Panc1 (cell line): Measurements from ENCODE around the gene BTN2A1. TPM values are rescaled to one million over a fixed set of nuclear protein-coding genes. Genes with fewer than 3 reads are reported as not detected.

Source experiments
- ATAC-seq: fragments of 200-7000 bp; cut with Tn5 transposase; 2 replicates; pipeline ENCODE4 v1.9.1; 2020; ENCODE audit warnings: mild to moderate bottlenecking, moderate library complexity
- BruUV-seq: library from RNA; stranded (reverse); fragments of 400-500 nt; replicated peaks from 2 replicates; lab custom pipeline; 2021; lab: Mats Ljungman, UMichigan
- CTCF ChIA-PET: fragments of 300-600 bp; sonication (Branson Sonifier 250); formaldehyde crosslinking; loops from one replicate; lab custom pipeline; 2022; ENCODE audit warnings: antibody characterized with exemption; lab: Charles Lee
- POLR2A ChIA-PET: fragments of 300-600 bp; sonication (Branson Sonifier 250); formaldehyde crosslinking; loops from one replicate; lab custom pipeline; 2022; ENCODE audit warnings: antibody characterized with exemption; lab: Charles Lee
- DNase-seq: peaks from one replicate; pipeline ENCODE4 v3.0.0-alpha.2; 2010; ENCODE audit warnings: low read depth, low spot score
- H3K27ac ChIP-seq: 2 replicates; pipeline ENCODE4 v1.5.1; 2011; ENCODE audit warnings: mild to moderate bottlenecking, low read length, inconsistent platforms
- H3K27me3 ChIP-seq: fragments of 200-500 bp; sonication (Bioruptor generic); 2 replicates; pipeline ENCODE4 v1.6.0; 2014; ENCODE audit warnings: low read length, inconsistent platforms; ENCODE audit not compliant: control insufficient read depth, insufficient read depth
- H3K36me3 ChIP-seq: fragments of 200-500 bp; sonication (Bioruptor generic); 2 replicates; pipeline ENCODE4 v1.5.1; 2014; ENCODE audit warnings: inconsistent platforms, mild to moderate bottlenecking, low read length, moderate library complexity; ENCODE audit not compliant: control insufficient read depth, insufficient read depth
- H3K4me1 ChIP-seq: 2 replicates; pipeline ENCODE4 v1.5.1; 2011; ENCODE audit warnings: inconsistent platforms, mild to moderate bottlenecking, low read length, moderate library complexity; ENCODE audit not compliant: control insufficient read depth, insufficient read depth
- H3K4me3 ChIP-seq, 2 experiments: 2 replicates each; pipeline ENCODE4 v1.5.1; 2011 to 2012; ENCODE audit warnings: low read depth in 2 of 2, low read length in 2 of 2, mild to moderate bottlenecking in 2 of 2, inconsistent platforms in 1 of 2, moderate library complexity in 1 of 2
- H3K9me3 ChIP-seq: fragments of 200-500 bp; sonication (Bioruptor generic); 2 replicates; pipeline ENCODE4 v1.5.1; 2014; ENCODE audit warnings: low read depth, mild to moderate bottlenecking, inconsistent platforms, low read length, moderate library complexity; ENCODE audit not compliant: control insufficient read depth, insufficient read depth
- CTCF ChIP-seq: fragments of 450-650 bp; IDR thresholded peaks from 2 replicates; pipeline ENCODE4 v1.5.1; 2017; ENCODE audit warnings: mild to moderate bottlenecking
- POLR2AphosphoS5 ChIP-seq: IDR thresholded peaks from 2 replicates; pipeline ENCODE4 v1.6.1; 2012; ENCODE audit warnings: mild to moderate bottlenecking, low read depth, low read length, moderate library complexity
- REST ChIP-seq, 2 experiments: IDR thresholded peaks; 2 replicates each; pipeline ENCODE4 v1.6.1; 2011 to 2012; ENCODE audit warnings: low read depth in 2 of 2, control low read depth in 1 of 2, low read length in 1 of 2, mild to moderate bottlenecking in 1 of 2, moderate library complexity in 1 of 2; ENCODE audit not compliant: insufficient read depth in 1 of 2
- SIN3A ChIP-seq: IDR thresholded peaks from 2 replicates; pipeline ENCODE4 v1.6.1; 2012; ENCODE audit warnings: low read depth, mild to moderate bottlenecking, low read length, moderate library complexity, borderline replicate concordance; ENCODE audit not compliant: insufficient read depth
- TCF7L2 ChIP-seq: IDR thresholded peaks from 2 replicates; pipeline ENCODE4 v1.6.1; 2011; ENCODE audit warnings: mild to moderate bottlenecking, low read depth, low read length, inconsistent platforms
- in situ Hi-C: cut with HindIII; loops from 2 replicates; pipeline ENCODE4 v1.10.0; 2016; ENCODE audit warnings: low sequenced_read_pairs, low pct_unique_long_range_greater_than_20kb
- intact Hi-C: fragments of 100-400 bp; cut with micrococcal nuclease; formaldehyde crosslinking; loops from one replicate; pipeline ENCODE4 v1.10.0; 2022; ENCODE audit not compliant: unreplicated experiment
- total RNA-seq: library from RNA; stranded (reverse); gene quantifications from one replicate; pipeline ENCODE4 v1.2.1, GENCODE V29; 2021; ENCODE audit not compliant: unreplicated experiment

The BTN2A1 gene
- total RNA-seq, 1 experiment from 2014 or later = 23.0 TPM

GRCh38 chr6:26454631-26455030, 3.1 kb upstream of the BTN2A1 start:
- CTCF ChIA-PET = no interaction called here
- DNase-seq (no peak), ATAC-seq (no peak)
- no peaks in the 10 kb centered on the region; the same call in 1 of the 2 replicates for H3K36me3 ChIP-seq
- peaks cover 5% of the 10 kb centered on the region for H3K4me1 ChIP-seq
- H3K27ac ChIP-seq = no peak overlapping the region
- H3K4me3 ChIP-seq = no peak overlapping the region
- H3K27me3 ChIP-seq = no peaks in the 10 kb centered on the region
- in situ Hi-C loops (no loop called here), intact Hi-C loops (no loop called here)
- TF ChIP-seq POLR2AphosphoS5 = no peak
- no peak for TF ChIP-seq REST (IDR thresholded peaks at IDR 0.05; ENCODE audit: insufficient read depth in 1 of 2, low read depth in 2 of 2, low read length in 1 of 2)
- TF ChIP-seq SIN3A = no peak
- TF ChIP-seq CTCF = no peak
- no peak for TF ChIP-seq TCF7L2
- no TSS peak for BruUV-seq
- no peaks in the 10 kb centered on the region for H3K9me3 ChIP-seq
- POLR2A ChIA-PET = no interaction called here

GRCh38 chr6:26455357-26455970, 2.3 kb upstream of the BTN2A1 start:
- H3K9me3 ChIP-seq = no peaks in the 10 kb centered on the region
- DNase-seq = no peak
- peaks cover 5% of the 10 kb centered on the region for H3K4me1 ChIP-seq
- no peaks in the 10 kb centered on the region; the same call in none of the 2 replicates for H3K36me3 ChIP-seq
- no TSS peak for BruUV-seq
- H3K27ac ChIP-seq = no peak overlapping the region
- no peak for ATAC-seq
- intact Hi-C loops = no loop called here
- CTCF ChIA-PET = no interaction called here
- in situ Hi-C loops = no loop called here
- no peaks in the 10 kb centered on the region for H3K27me3 ChIP-seq
- no peak for TF ChIP-seq CTCF
- POLR2A ChIA-PET = no interaction called here
- H3K4me3 ChIP-seq = no peak overlapping the region
